PFSK-1 (cell line): ENCODE results near the gene BPIFA2.

ENCODE experiments used
- POLR2AphosphoS5 ChIP-seq: IDR thresholded peaks from 2 replicates; pipeline ENCODE4 v1.6.1; 2012; ENCODE audit warnings: low read depth, mild to moderate bottlenecking, control low read depth, low read length, moderate library complexity
- SIN3A ChIP-seq: IDR thresholded peaks from 2 replicates; pipeline ENCODE4 v1.6.1; 2012; ENCODE audit warnings: mild to moderate bottlenecking, low read length, moderate library complexity, borderline replicate concordance; ENCODE audit not compliant: insufficient read depth
- TAF1 ChIP-seq: IDR thresholded peaks from 2 replicates; pipeline ENCODE4 v1.6.1; 2012; ENCODE audit warnings: low read length, control low read depth, borderline replicate concordance; ENCODE audit not compliant: insufficient read depth

- TF ChIP-seq POLR2AphosphoS5 = no peak
- TF ChIP-seq TAF1 = no peak
- no peak for TF ChIP-seq SIN3A
These were observed 43.7 kb upstream of the BPIFA2 start for GRCh38 chr20:33124261-33124660.
